HEK293 (cell line): ENCODE measurements around the gene LTO1.

Experiments used
- MYNN ChIP-seq: fragments of 450-650 bp; formaldehyde crosslinking; IDR thresholded peaks from 2 replicates; pipeline ENCODE4 v1.5.1; 2016; ENCODE audit warnings: missing biosample characterization, missing genetic modification characterization, borderline replicate concordance
- RBAK ChIP-seq: fragments of 450-650 bp; formaldehyde crosslinking; IDR thresholded peaks from 2 replicates; pipeline ENCODE4 v1.5.1; 2016; ENCODE audit warnings: missing biosample characterization, missing genetic modification characterization
- ZEB2 ChIP-seq: fragments of 450-650 bp; formaldehyde crosslinking; IDR thresholded peaks from 2 replicates; pipeline ENCODE4 v1.5.1; 2016; ENCODE audit warnings: missing biosample characterization, missing genetic modification characterization
- ZFHX2 ChIP-seq: fragments of 450-650 bp; formaldehyde crosslinking; conservative IDR thresholded peaks from 2 replicates; pipeline ENCODE4 v1.5.1; 2016; ENCODE audit warnings: missing biosample characterization, missing genetic modification characterization
- ZNF132 ChIP-seq: fragments of 450-650 bp; formaldehyde crosslinking; IDR thresholded peaks from 2 replicates; pipeline ENCODE4 v1.5.1; 2017; ENCODE audit warnings: missing biosample characterization, missing genetic modification characterization, borderline replicate concordance
- ZNF140 ChIP-seq: fragments of 450-650 bp; formaldehyde crosslinking; IDR thresholded peaks from 2 replicates; pipeline ENCODE4 v1.5.1; 2016; ENCODE audit warnings: missing biosample characterization, missing genetic modification characterization
- ZNF426 ChIP-seq: fragments of 450-650 bp; formaldehyde crosslinking; IDR thresholded peaks from 2 replicates; pipeline ENCODE4 v1.5.1; 2017; ENCODE audit warnings: missing biosample characterization, missing genetic modification characterization, mild to moderate bottlenecking, inconsistent platforms, moderate library complexity
- ZNF660 ChIP-seq: fragments of 450-650 bp; IDR thresholded peaks from 2 replicates; pipeline ENCODE4 v1.5.1; 2018; ENCODE audit warnings: missing biosample characterization, mild to moderate bottlenecking, missing genetic modification characterization
- TF ChIP-seq, protein P1 (sequence below): fragments of 450-650 bp; formaldehyde crosslinking; IDR thresholded peaks from 2 replicates; pipeline ENCODE4 v1.5.1; 2016; ENCODE audit warnings: missing biosample characterization, missing genetic modification characterization
- TF ChIP-seq, protein P2 (sequence below): IDR thresholded peaks from 2 replicates; pipeline ENCODE4 v1.6.1; 2011; ENCODE audit warnings: mild to moderate bottlenecking, low read depth, low read length, borderline replicate concordance

DNA sequence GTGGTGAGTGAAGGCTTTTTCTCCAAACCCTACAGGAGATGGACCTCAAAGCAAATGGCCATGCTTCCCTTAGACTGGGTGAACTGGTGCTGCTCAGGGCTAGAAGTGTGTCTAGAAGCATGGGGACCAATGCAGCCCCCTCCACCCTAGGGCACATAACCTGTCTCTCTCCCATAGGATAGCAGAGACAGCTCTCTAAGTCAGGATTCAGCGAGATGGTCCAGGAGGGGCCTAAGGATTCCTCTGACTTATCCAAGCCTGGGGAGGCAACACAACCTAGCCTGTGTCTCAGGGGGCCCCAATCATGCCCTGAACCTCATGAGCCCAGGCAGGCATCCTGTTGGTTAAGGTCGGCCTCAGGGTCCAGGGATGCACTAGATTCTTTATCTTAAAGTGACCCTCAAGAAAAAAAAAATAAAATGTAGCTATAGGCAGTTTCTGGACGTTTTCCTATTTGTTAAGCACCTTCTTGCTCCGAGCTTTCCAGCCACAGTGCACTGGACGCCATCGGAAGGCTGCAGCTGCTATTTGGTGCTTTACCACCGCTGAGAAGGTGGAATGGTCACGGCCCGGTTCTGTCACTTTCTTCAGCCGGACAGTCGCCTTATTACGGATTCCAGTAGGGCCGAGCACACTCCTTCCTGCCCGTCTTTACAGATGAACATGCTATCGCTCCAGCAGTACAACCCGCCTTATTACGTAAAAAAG is 39.2 kb downstream of the LTO1 start:
- TF ChIP-seq RBAK (tag by site-specific recombination) = no peak
- TF ChIP-seq ZFHX2 (tag by site-specific recombination) = no peak
- no peak for TF ChIP-seq MYNN (tag by site-specific recombination)
- no peak for TF ChIP-seq ZNF426
- TF ChIP-seq ZEB2 (tag by site-specific recombination) = no peak
- TF ChIP-seq, protein P1, sequence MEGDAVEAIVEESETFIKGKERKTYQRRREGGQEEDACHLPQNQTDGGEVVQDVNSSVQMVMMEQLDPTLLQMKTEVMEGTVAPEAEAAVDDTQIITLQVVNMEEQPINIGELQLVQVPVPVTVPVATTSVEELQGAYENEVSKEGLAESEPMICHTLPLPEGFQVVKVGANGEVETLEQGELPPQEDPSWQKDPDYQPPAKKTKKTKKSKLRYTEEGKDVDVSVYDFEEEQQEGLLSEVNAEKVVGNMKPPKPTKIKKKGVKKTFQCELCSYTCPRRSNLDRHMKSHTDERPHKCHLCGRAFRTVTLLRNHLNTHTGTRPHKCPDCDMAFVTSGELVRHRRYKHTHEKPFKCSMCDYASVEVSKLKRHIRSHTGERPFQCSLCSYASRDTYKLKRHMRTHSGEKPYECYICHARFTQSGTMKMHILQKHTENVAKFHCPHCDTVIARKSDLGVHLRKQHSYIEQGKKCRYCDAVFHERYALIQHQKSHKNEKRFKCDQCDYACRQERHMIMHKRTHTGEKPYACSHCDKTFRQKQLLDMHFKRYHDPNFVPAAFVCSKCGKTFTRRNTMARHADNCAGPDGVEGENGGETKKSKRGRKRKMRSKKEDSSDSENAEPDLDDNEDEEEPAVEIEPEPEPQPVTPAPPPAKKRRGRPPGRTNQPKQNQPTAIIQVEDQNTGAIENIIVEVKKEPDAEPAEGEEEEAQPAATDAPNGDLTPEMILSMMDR (tag by site-specific recombination) = no peak
- no peak for TF ChIP-seq ZNF132
- no peak for TF ChIP-seq ZNF660
- TF ChIP-seq, protein P2, sequence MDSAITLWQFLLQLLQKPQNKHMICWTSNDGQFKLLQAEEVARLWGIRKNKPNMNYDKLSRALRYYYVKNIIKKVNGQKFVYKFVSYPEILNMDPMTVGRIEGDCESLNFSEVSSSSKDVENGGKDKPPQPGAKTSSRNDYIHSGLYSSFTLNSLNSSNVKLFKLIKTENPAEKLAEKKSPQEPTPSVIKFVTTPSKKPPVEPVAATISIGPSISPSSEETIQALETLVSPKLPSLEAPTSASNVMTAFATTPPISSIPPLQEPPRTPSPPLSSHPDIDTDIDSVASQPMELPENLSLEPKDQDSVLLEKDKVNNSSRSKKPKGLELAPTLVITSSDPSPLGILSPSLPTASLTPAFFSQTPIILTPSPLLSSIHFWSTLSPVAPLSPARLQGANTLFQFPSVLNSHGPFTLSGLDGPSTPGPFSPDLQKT = no peak
- no peak for TF ChIP-seq ZNF140 (tag by site-specific recombination)
